Activated naive CD4-positive, alpha-beta T cell treated with anti-CD3 and anti-CD28 coated beads, Interleukin-2, amount 10 ng/mL, durations not matched to agents 5 hours and 36 hours (primary cell): Measurements from ENCODE around the gene PTPRT. TPM values are rescaled to one million over a fixed set of nuclear protein-coding genes. Genes with fewer than 3 reads are reported as not detected.

Source experiments
- total RNA-seq, 2 experiments: library from RNA; stranded (reverse); gene quantifications; one replicate each; pipeline ENCODE4 v1.2.3, GENCODE V29; 2021

The PTPRT gene
- total RNA-seq, result not detected

GRCh38 chr20:43189554-43190331, at the start of gene PTPRT:
Gene PTPRT (minus strand): TSS chr20:43189906. CDS start chr20:43189733, 173 bp downstream.

